LoVo (cell line): Measurements from ENCODE around the gene LAMP1.
"Not testable (repeated sequence)": the region's sequence is repeated elsewhere in the genome, so short reads cannot be mapped to it uniquely, and the experiment has no call there.

Source experiments
- DNase-seq: peaks from one replicate; pipeline ENCODE4 v3.0.0-alpha.2; 2016; ENCODE audit warnings: low spot score

Gene LAMP1

DNA sequence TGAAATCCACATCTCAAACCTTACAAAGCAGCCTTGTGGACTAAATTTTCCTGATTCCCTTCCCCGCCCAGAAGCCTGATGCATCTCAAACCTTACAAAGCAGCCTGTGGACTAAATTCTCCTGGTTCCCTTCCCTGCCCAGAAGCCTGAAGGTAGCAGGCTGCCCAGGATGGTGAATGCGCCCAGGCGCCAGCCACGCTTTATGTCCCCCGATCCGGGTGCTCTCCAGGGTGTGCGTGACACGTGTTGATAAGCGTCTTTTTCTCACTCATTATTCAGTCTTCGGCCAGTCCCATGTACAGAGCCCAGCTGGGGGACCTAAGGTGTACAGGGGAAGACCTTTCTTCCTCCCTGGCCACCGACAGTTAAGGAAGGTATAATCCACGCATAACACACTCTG is 31.8 kb downstream of the LAMP1 start:
- DNase-seq: no peak

DNA sequence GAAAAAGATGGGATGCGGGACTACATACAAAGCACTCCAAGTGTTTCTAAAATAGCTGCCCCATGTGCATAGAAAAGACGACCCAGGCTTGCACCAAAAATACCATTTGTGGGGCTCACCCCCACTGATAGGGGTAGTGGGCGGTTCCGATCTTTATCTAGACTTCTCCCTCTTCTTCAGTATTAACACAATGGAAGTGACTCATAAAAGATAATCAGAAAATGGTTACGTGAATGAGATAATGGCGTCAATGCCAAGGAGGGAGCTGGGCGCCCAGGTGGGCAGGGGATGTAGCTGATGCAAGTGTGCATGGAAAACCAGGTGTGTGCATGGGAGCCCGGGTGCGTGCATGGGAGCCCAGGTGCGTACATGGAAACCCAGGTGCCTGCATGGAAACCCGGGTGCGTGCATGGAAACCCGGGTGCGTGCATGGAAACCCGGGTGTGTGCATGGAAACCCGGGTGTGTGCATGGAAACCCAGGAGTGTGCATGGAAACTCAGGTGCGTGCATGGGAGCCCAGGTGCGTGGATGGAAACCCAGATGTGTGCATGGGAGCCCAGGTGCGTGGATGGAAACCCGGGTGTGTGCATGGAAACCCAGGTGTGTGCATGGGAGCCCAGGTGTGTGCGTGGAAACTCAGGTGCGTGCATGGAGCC is 32.7 kb downstream of the LAMP1 start:
- DNase-seq: no peak

DNA sequence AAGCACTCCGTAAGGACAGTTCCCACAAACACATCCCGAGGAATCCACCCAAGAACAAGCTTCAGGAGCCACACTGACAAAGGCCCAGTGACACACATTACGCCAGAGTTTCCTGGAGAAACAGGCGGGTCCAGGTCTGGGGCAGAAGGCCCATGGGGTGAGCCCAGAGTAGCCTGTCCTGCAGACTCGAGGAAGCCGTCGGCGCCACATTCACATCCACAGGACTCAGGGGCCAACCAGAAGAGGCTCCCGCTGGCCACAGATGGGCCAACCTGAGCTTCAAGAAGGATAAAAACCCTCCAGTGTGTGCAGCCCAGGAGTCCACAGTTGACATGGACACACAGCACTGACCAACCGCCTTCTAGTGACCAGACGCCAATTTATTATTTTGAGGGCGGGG is 35.6 kb downstream of the LAMP1 start:
- DNase-seq: no peak

DNA sequence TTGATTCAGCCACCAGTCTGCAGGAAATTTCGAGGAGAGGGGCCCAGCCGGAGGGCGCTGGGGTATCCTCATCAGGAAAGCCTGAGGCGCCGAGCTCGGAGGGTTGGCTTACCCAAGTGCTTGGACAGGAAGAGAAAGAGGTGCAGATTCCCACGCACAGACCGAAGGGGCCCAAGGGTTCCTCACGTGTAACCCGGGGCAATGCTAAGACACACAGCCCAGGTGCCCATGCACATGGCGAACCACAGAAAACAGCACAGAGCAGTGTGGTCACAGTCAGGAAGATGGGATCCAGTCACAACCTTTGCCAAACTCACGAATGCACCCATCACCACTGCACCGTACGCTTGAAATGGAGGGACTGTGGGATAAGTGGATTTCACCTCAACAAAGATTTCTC is 36.0 kb downstream of the LAMP1 start:
- DNase-seq: no peak

DNA sequence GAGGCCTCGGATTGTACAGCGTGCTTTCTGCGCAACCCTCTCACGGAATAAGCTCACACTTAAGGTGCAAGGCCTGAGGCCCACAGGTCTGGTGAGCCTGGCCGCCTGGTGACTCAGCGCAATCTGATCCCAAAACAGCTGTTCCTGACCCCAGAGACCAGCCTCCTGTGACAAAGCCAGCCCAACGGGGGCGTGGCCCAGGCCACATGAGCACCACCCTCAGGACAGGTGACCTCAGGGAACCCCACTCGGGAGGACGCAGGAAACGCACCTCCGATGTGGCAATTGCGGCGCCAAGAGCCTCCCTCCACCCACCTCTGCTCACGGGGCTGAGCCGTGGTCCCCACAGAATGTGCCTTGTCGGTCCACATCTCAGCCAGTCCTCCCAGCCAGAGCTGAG is 40.5 kb downstream of the LAMP1 start:
- DNase-seq: no peak

DNA sequence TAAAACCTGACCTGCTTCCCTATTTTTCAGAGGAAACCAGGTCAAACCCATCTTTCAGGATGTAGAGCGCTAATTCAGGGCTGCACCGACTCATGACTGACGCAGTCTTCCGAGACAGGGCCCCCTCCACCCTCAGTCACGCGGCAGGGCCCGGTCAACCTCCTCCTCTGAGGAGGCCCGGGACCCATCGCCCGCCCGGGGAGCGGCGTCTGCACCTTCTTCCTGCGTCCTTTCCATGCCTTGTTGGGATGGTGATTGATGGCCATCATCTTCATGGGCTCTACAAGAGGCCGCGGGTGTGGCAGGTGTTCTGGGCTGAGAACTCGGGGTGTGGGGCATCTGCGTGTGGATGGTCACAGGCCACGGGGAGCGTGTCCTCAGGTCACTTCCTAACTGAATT is 40.9 kb downstream of the LAMP1 start:
- no peak for DNase-seq

DNA sequence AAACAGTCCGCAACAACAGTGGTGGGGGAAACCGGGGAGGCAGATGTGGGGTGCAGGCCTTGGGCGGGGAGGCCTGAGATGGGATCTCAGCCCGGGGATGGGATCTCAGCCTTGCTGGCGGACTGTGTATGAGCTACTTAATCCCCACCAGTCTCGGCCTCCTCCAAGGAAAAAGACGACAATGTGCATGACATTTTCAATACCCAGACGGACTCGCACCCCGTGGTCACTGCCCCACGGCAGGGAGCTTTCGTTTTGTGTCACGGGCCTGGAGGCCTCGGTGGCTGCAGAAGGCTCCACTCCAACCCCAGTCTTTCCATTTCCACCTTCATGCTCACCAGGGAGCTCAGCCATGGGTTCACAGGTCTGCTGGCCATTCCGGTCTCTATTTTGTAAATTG is 41.4 kb downstream of the LAMP1 start:
- DNase-seq: no peak

DNA sequence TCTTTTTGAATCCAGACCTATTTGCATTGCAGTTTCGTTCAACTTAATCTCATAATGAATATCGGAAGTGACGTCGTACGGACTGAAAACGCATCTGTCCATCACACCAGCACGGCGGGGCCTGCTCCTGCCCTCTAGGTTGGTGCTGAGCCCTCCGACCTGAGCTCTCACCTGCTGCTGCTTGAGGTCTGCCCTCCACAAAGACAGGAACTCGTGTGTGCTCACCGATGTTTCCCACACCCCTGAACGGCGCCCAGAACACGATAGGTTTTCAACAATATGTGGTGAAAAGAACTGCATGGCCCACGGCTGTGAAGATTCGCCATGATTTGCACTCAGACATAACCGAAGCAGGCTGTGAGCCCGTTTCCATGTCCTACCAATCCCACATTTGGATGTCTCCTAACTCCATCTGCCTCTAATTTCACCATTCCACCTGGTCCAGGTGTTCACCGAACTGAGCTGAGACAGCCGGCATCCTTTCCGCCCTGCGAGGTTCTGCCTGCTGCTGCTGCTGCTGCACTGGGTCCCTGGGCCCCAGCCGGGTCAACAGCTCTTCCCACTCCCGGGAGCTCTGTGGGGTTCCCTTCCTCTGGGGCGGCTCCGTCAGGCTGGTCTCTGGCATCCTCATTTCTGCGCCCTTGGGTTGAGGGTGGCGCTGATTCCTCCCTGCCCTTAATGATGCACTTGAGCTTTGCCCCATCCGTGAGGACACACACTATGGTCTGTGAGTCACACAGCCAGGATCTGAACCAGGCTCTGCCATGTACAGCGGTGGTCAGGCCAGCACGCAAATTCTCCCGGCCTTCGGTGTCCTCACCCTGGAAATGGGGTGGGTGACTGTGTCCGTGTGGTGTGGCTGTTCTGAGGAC is 46.0 kb downstream of the LAMP1 start:
- DNase-seq: no peak

DNA sequence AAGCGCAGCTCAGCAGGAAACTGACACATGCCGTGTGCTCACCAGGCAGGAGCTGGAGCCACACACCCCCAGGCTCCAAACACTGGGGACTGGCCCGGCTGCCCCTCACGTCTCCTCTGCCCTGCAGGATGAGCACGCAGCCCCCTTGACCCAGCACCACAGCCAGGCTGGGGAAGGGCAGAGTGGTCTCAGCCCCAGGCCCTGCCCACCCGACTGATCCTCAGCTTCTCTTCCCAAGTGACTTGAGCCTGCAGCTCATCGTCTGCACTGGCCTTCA is 46.6 kb downstream of the LAMP1 start:
- no peak for DNase-seq

DNA sequence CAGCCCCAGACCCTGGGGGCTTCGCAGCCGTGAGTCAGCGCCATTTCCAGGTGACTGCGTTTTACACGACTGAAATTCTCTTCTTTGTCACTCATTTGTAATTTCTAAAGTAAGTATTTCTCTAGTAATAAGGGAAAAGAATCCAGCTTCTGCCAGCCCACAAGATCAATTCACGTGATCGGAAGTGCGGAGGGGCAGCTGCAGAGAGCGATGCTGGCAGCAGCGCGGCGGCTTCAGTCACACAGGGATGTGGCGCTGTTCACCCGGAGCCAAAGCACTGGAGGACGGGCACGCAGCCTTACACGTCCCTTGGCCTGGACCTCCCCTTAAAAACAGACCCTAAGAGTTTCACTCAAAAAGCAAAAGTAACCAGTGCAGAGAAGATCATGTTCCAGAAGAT is 48.4 kb downstream of the LAMP1 start:
- DNase-seq: no peak

DNA sequence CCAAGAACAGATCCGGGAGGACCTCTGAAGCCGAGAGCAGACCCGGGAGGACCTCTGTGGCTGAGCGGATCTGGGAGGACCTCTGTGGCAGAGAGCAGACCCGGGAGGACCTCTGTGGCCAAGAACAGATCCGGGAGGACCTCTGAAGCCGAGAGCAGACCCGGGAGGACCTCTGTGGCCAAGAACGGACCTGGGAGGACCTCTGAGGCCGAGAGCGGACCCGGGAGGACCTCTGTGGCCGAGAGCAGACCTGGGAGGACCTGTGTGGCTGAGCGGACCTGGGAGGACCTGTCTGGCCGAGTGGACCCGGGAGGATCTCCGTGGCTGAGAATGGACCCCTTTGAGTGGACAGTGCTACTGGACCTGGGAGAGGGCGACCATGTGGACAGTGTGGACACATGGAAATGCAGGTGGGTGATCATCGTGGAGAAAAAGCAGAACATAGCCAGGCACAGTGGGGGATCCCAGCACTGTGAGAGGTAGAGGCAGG is 50.7 kb downstream of the LAMP1 start:
- not testable (repeated sequence) for DNase-seq

DNA sequence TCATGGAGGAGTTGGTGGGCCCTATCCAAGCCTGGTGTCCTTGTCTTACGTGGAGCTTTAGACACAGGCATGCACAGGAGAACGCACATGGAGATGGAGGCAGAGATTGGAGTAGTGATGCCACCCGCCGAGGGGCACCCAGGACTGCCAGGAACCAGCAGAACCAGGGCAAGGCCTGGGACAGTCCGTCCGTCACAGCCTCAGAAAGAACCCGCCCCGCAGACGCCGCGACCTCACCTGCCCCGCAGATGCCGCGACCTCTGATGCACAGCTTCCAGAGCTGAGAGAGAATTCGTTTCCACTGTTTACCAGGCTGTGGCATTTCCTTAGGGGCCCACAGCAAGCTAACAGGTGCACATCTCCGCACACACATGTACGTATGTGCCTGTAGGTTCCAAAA is 51.6 kb downstream of the LAMP1 start:
- no peak for DNase-seq

DNA sequence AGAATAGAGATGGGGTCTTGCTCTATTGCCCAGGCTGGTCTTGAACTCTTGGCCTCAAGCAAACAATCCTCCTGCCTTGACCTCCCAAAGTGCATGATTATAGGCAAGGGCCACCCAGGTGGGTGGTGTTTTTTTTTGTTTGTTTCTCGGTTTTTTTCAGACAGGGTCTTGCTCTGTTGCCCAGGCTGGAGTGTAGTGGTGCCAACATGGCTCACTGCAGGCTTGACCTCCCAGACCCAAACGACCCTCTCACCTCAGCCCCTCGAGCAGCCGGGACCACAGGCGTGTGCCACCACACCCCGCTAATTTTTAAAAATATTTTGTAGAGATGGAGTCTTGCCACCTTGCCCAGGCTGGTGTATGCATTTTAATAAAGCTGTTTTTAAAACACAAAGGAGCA is 52.0 kb downstream of the LAMP1 start:
- no peak for DNase-seq

DNA sequence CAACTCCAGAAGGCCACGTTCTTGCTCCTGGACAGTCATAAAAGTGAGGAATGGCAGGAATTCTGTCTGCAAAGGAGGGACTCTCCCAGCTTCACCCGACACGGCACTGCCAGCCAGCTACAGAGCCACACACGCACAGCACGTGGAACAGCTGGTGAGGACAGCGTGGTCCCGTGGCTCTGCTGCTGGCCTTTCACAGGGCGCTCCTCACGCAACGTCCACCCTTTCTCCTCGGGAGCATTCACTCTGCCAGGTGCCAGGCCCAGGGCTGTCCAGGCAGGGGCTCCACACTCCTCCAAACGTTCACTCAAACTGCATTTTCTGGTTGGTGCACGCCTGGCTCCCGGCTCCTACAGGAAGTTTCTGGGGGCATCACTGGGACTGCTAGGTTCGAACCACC is 52.5 kb downstream of the LAMP1 start:
- DNase-seq: no peak

DNA sequence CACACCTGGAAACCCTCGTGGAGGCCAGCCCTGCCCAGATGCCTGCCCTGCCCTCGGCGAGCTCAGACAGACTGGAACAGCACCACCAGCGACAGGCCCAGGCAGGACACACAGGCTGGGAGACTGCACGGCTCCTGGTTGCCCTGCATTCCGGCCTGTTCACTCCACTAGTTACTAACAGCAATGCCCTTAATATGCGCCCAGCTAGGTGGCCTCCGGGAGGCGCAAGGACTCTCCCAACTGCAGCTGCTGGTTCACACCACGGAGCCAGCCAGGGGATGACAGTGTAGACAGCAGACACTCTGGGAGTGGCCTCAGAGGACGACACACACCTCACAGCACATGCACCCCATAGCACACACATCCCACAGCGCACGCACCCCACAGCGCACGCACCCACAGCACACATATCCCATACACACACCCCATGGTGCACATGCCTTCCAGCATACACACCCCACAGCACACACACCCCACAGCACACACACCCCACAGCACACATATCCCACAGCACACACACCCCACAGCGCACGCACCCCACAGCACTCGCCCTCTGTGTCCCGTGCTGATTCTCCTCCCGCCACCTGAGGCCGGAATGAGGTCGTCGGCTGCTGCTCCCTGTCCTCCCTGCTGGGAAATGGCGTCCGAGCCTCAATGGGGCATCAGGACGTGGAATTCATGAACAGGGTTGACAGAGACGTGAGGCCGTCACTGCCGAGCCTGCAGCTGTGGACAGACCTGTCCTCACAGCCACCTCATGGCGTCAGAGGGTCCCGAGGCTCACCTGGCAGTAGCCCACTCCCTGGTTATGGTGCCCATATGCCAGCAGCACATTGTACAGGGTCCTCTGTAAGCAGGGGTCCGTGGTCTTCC is 53.3 kb downstream of the LAMP1 start:
- no peak for DNase-seq

DNA sequence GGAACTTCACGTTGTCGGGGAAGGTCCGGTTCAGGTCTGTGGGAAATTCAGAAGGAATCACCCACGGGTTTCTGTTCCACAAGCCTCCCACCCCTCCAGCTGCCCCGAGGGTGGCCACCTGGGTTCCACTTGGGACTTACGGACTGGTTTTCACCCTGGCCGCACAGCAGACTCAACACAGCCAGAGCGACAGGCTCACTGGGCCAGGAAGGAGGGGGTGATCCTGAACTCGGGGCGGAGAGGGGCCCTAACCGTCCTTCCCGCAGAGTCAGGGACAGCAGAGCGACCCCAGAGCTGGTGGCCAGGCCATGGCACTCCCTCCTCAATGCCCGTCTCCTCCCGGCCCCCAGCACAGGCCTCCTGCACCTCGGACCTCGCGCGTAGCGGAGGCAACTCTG is 53.9 kb downstream of the LAMP1 start:
- no peak for DNase-seq

DNA sequence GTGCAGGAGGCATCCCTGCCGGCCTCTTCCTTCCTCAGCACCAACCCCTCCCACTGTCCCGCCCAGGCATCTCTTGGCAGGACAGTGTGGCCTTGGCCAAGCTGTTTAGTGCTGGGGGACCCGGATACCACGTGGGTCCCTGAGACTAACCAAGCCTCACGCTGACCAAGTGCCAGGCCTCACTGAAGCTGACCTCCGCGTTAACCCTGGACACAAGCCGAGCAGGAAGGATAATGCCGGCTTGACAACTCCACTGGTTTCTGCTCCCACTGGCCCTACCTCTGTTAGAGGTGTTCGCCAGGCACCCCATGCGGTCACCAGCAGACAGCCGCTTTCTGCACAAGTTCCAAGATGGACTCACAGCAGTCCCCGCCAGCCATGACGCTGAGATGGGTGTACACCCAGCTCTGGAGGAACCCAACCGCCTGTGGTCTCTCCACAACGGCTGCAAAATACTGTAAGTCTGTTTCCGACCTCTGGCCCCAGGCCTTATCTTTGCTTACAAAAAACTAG is 54.5 kb downstream of the LAMP1 start:
- no peak for DNase-seq

DNA sequence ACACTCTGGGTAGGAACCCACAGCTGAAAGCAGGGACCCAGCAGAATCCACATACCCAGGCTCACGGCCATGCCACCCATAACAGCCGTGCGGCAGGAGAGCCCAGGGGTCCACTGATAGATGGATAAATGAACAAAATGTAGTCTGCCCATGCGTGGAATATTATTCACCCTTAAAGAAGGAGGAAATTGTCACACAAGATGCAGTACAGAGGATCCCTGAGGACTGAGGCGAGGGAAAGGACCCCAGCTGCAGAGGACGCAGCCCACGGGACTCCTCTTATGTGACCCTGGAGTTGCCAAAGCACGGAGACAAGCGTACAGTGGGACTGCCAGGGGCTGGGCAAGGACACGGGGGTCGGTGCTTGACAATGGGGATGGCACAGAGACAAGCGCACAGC is 56.2 kb downstream of the LAMP1 start:
- DNase-seq: no peak

DNA sequence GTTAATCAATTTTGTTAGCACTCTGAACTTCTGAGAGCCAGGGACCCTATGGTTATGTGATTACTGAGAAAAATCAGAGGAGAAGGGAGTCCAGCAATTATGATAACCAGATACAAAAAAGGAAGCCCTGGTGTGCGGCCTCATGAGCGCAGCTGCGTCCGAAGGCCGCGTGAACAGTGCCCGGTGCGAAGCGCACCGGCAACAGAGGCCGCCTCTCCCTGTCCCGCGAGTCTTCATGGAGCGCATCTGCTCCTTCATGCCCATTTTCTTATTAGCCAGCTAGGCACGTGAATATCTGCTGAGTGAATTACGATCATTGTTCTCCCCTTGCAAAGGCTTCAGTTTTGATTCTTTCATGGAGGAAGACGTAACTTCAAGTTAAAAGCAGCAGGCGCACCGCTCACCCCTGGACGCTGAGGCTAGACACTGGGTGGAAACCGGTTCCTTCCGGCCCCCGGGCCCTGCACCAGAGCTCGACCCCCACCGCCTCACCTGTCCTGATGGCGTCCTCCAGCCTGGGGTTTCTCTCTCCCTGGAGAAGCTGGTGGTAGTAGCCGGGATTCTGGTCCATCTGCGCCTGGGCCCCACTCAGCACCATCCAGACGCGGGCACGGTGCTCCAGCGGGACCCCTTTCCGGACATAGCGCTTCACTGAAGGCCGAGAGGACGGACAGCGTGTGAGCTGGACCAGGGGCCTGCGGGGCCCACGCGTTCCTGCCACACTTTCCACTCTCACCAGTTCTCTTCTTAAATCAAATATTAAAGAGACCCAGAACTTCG is 58.0 kb downstream of the LAMP1 start:
- DNase-seq: no peak

DNA sequence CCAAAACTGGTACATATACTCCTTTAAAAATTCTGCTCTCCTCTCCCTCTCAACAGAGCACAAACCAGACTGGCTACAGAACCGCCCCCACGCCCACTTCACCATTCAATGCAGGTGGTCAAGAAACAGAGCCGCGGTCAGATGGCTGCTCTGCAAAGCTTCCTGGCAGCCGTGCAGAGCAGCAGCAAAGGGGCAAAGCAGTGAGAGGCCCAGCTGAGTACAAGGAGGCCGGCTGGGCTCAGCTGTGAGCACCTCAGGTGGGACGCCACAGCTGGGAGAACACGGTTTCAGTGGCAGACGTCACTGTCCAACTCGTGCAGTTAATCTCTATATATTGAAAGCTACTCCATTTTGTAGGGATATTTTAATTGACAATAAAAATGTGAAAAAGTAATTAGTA is 58.6 kb downstream of the LAMP1 start:
- no peak for DNase-seq

DNA sequence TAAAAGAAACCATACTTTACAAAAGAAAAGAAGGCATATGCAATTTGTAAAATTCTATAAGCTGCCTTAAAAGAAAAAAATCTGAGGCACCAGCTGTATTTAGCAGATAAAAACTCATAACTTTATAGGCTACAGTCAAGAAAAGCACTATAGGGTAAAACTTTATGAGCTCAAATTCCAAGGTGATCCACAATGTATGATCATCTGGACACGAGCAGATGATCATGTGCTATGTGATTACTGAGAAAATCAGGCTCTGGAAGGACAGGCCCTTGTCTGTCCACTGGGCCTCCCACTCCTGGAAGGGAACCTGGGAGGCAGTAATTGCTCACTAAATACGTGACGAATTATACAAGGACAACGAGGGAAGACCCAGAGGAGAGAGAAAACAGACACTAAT is 59.6 kb downstream of the LAMP1 start:
- DNase-seq: no peak

DNA sequence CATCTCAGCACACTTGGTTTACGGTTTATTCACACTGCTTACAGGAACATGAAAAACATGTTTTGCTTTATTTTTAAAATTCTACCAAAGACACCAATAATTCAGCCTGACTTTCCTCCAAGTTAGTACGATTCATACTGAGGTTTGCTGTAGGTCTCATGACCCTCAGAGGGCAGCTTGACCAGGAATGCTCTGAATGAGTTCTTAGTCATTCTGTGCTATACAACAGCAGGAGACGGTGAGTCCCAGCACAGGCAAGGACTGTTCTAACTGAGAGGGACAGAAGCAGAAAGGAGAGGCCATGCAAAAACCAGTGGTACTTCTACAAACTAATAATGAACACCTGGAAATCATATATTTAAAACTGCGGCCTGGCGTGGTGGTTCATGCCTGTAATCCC is 60.5 kb downstream of the LAMP1 start:
- no peak for DNase-seq
